ENCODE results near the gene CACNB2. TPM values are rescaled to one million over a fixed set of nuclear protein-coding genes. Genes with fewer than 3 reads are reported as not detected.

CACNB2 gene
- total RNA-seq, 1 experiment from 2014 or later, result 3.2 TPM

DNA sequence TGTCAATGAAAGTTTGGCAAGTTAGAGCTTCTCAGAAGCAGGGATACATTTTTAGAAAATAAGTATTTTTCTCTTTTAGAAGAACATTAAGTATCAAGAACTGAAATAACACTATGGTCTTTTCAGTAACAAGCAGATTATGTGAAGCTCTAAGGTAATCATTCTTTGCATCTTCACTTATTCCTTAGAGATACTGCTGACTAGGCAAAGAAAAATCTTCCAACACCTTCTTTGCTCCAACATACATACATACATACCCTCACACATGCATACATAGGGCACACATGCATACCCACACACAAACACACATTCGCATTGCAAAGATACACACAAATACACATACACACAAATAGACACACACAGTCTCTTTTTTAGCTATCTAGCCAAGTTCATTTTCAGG is 37.8 kb upstream of the CACNB2 start:
- H3K9me3 Mint-ChIP-seq, result no peaks in the 10 kb centered on the region
- H3K4me1 Mint-ChIP-seq, result peaks cover 6% of the 10 kb centered on the region
- POLR2A ChIA-PET, result no interaction called here
- H3K36me3 Mint-ChIP-seq, result no peaks in the 10 kb centered on the region
- DNase-seq (ENCODE audit: low spot score), result no peak
- no peaks in the 10 kb centered on the region for H3K27me3 Mint-ChIP-seq (ENCODE audit: low read depth)
- no peak overlapping the region for H3K4me3 Mint-ChIP-seq
- no peak overlapping the region for H3K27ac Mint-ChIP-seq
- CTCF ChIA-PET, result no interaction called here
- ATAC-seq, result no peak
- TF ChIP-seq AFF4 (CRISPR knock-in tag; IDR thresholded peaks at IDR 0.05; ENCODE audit: borderline replicate concordance) (no peak), HMGA2 (CRISPR knock-in tag; IDR thresholded peaks at IDR 0.05) (no peak), FOXJ3 (CRISPR knock-in tag; IDR thresholded peaks at IDR 0.05; ENCODE audit: borderline replicate concordance) (no peak), ZNF138 (CRISPR knock-in tag; conservative IDR thresholded peaks at IDR 0.05) (no peak), GTF2I (CRISPR knock-in tag; conservative IDR thresholded peaks at IDR 0.05) (no peak), FOXP1 (CRISPR knock-in tag; IDR thresholded peaks at IDR 0.05; ENCODE audit: borderline replicate concordance) (no peak), JUN (CRISPR knock-in tag; IDR thresholded peaks at IDR 0.05) (no peak), SOX15 (CRISPR knock-in tag; IDR thresholded peaks at IDR 0.05) (no peak), RELA (CRISPR knock-in tag; IDR thresholded peaks at IDR 0.05; ENCODE audit: borderline replicate concordance) (no peak), NFYB (CRISPR knock-in tag; conservative IDR thresholded peaks at IDR 0.05; ENCODE audit: low read depth) (no peak), JAZF1 (CRISPR knock-in tag; IDR thresholded peaks at IDR 0.05) (no peak)
- TF ChIP-seq, protein P1, sequence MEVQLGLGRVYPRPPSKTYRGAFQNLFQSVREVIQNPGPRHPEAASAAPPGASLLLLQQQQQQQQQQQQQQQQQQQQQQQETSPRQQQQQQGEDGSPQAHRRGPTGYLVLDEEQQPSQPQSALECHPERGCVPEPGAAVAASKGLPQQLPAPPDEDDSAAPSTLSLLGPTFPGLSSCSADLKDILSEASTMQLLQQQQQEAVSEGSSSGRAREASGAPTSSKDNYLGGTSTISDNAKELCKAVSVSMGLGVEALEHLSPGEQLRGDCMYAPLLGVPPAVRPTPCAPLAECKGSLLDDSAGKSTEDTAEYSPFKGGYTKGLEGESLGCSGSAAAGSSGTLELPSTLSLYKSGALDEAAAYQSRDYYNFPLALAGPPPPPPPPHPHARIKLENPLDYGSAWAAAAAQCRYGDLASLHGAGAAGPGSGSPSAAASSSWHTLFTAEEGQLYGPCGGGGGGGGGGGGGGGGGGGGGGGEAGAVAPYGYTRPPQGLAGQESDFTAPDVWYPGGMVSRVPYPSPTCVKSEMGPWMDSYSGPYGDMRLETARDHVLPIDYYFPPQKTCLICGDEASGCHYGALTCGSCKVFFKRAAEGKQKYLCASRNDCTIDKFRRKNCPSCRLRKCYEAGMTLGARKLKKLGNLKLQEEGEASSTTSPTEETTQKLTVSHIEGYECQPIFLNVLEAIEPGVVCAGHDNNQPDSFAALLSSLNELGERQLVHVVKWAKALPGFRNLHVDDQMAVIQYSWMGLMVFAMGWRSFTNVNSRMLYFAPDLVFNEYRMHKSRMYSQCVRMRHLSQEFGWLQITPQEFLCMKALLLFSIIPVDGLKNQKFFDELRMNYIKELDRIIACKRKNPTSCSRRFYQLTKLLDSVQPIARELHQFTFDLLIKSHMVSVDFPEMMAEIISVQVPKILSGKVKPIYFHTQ (CRISPR knock-in tag; IDR thresholded peaks at IDR 0.05), result no peak
- TF ChIP-seq, protein P2, sequence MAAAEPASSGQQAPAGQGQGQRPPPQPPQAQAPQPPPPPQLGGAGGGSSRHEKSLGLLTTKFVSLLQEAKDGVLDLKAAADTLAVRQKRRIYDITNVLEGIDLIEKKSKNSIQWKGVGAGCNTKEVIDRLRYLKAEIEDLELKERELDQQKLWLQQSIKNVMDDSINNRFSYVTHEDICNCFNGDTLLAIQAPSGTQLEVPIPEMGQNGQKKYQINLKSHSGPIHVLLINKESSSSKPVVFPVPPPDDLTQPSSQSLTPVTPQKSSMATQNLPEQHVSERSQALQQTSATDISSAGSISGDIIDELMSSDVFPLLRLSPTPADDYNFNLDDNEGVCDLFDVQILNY (CRISPR knock-in tag; IDR thresholded peaks at IDR 0.05), result no peak
- TF ChIP-seq, protein P3, sequence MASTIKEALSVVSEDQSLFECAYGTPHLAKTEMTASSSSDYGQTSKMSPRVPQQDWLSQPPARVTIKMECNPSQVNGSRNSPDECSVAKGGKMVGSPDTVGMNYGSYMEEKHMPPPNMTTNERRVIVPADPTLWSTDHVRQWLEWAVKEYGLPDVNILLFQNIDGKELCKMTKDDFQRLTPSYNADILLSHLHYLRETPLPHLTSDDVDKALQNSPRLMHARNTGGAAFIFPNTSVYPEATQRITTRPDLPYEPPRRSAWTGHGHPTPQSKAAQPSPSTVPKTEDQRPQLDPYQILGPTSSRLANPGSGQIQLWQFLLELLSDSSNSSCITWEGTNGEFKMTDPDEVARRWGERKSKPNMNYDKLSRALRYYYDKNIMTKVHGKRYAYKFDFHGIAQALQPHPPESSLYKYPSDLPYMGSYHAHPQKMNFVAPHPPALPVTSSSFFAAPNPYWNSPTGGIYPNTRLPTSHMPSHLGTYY (CRISPR knock-in tag; IDR thresholded peaks at IDR 0.05), result no peak

GRCh38 chr10:18104223-18104872 is 35.9 kb upstream of the CACNB2 start:
- no peaks in the 10 kb centered on the region for H3K4me1 Mint-ChIP-seq
- no peaks in the 10 kb centered on the region for H3K36me3 Mint-ChIP-seq
- CTCF ChIA-PET, result no interaction called here
- POLR2A ChIA-PET, result no interaction called here
- no peaks in the 10 kb centered on the region for H3K27me3 Mint-ChIP-seq (ENCODE audit: low read depth)
- no peak overlapping the region for H3K4me3 Mint-ChIP-seq
- no peaks in the 10 kb centered on the region for H3K9me3 Mint-ChIP-seq
- ATAC-seq, result peak; percentile 32
- no peak overlapping the region for H3K27ac Mint-ChIP-seq
- peak; percentile 59 for DNase-seq (ENCODE audit: low spot score)
- TF ChIP-seq ETV6 (CRISPR knock-in tag; IDR thresholded peaks at IDR 0.05) (no peak), TEAD4 (CRISPR knock-in tag; IDR thresholded peaks at IDR 0.05) (no peak), SMAD3 (CRISPR knock-in tag; IDR thresholded peaks at IDR 0.05; ENCODE audit: borderline replicate concordance) (no peak), OVOL2 (CRISPR knock-in tag; IDR thresholded peaks at IDR 0.05; ENCODE audit: borderline replicate concordance) (no peak), CTCF (IDR thresholded peaks at IDR 0.05) (peak; percentile 50), ATF2 (CRISPR knock-in tag; IDR thresholded peaks at IDR 0.05; ENCODE audit: borderline replicate concordance, low read depth) (no peak), NFYB (CRISPR knock-in tag; conservative IDR thresholded peaks at IDR 0.05; ENCODE audit: low read depth) (no peak), ATF6 (CRISPR knock-in tag; IDR thresholded peaks at IDR 0.05) (no peak)
